Measurements from ENCODE around the gene PDZK1IP1. TPM values are rescaled to one million over a fixed set of nuclear protein-coding genes. Genes with fewer than 3 reads are reported as not detected.

PDZK1IP1 gene
- total and polyA plus RNA-seq, 12 donors, result 0.17 to 16.9 (median 3.8) TPM

DNA sequence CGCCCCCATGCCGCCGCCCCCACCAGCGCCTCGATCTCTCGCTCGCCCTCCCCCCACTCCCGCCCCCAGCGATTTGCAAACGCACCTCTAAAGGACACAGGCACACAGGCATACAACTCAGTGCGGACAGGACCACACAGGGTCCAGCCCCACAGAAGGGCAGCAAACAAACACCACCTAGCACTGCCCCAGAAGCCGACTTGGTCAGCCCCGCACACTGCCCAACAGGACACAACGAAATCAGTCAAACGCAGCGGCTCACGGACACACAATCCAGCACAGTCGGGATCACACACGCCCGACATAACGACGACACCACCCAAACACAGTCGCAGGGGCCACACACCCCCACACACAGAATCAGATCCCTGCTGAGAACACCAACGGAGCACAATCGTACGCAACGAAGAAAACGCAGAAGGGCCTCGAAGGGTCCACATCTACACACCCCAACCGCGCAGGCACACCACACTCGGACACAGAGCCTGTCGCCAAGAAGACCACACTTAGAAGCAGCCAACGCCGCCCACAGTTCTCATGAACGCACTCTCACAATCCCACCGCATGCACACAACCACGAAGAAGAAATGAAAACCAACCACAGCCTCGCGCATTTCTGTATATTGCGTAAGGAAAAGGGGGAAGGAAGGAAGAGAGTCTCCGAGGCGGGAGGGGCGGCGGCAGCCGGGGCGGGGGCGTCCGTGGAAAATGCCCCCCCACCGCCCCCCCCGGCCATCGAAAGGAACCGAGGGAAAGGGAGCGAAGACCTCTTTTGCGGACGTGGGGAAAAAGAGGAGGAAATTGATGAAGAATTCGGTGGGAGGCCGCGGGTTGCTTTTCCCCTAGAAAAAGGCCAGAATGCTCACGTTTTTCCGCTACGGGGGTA, 41.7 kb upstream of the PDZK1IP1 start:
- Histone ChIP-seq H3K27ac (peak overlapping the region in 2 of 5 donors; percentile 6 to 77), H3K9me3 (replicated peaks in 1 of 3) (no peaks in the 10 kb centered on the region), H3K27me3 (peaks cover 63% of the 10 kb centered on the region), H3K4me1 (replicated peaks in 1 of 2) (no peaks in the 10 kb centered on the region), H3K36me3 (replicated peaks in 1 of 2) (no peaks in the 10 kb centered on the region), H3K4me3 (peak overlapping the region in 1 of 4 donors; percentile 23)
- intact Hi-C loops (cut with DNase I), result no loop called here
- peak in 4 of 7 donors; percentile 33 to 67 (median 39) for DNase-seq
- 4 to 6% (median 5%) methylated on average over 36 to 62 of the region's 62 CpGs for WGBS, 4 donors
- TF ChIP-seq POLR2A (IDR thresholded peaks at IDR 0.05) (no peak), CTCF (IDR thresholded peaks at IDR 0.05) (no peak)

- intact Hi-C loops (cut with DNase I), result no loop called here
- H3K9me3 ChIP-seq (replicated peaks in 1 of 3), result no peaks in the 10 kb centered on the region
- H3K4me1 ChIP-seq (replicated peaks in 1 of 2), result peaks cover 0 to under 1% of the 10 kb centered on the region in 2 donors
- peak overlapping the region in 1 of 4 donors; percentile 23 for H3K4me3 ChIP-seq
- peaks cover 71% of the 10 kb centered on the region for H3K27me3 ChIP-seq
- 8 to 16% (median 10%) methylated on average over 14 to 44 of the region's 44 CpGs for WGBS, 4 donors
- TF ChIP-seq CTCF (IDR thresholded peaks at IDR 0.05) (no peak), POLR2A (IDR thresholded peaks at IDR 0.05) (no peak)
- no peaks in the 10 kb centered on the region for H3K36me3 ChIP-seq (replicated peaks in 1 of 2)
- DNase-seq, result no peak
- H3K27ac ChIP-seq, result peak overlapping the region in 2 of 5 donors; percentile 6 to 77
Measured at GRCh38 chr1:47230692-47231300, 41.0 kb upstream of the PDZK1IP1 start.

GRCh38 chr1:47229886-47230691, 40.3 kb upstream of the PDZK1IP1 start:
- Histone ChIP-seq H3K27me3 (peaks cover 78% of the 10 kb centered on the region), H3K36me3 (replicated peaks in 1 of 2) (no peaks in the 10 kb centered on the region), H3K4me1 (replicated peaks in 1 of 2) (peaks cover 0 to 7% of the 10 kb centered on the region in 2 donors), H3K4me3 (peak overlapping the region in 1 of 4 donors; percentile 23), H3K27ac (peak overlapping the region in 2 of 5 donors; percentile 15 to 58), H3K9me3 (replicated peaks in 1 of 3) (no peaks in the 10 kb centered on the region)
- TF ChIP-seq CTCF (IDR thresholded peaks at IDR 0.05) (no peak), POLR2A (IDR thresholded peaks at IDR 0.05) (no peak)
- 18 to 20% (median 20%) methylated on average over 23 of the region's 23 CpGs for WGBS, 4 donors
- no peak for DNase-seq
- intact Hi-C loops (cut with DNase I), result no loop called here

Measured in adrenal gland (tissue), 12 donors.